GM23248 (cell line): ENCODE results near the gene UNC5A. TPM values are rescaled to one million over a fixed set of nuclear protein-coding genes. Genes with fewer than 3 reads are reported as not detected.

ENCODE experiments used
- DNase-seq: peaks from one replicate; pipeline ENCODE4 v3.0.0-alpha.2; 2015
- H2AFZ ChIP-seq: fragments of 200-600 bp; sonication (generic); 2 replicates; pipeline ENCODE4 v1.6.1; 2016; ENCODE audit warnings: antibody characterized with exemption
- H3F3A ChIP-seq: fragments of 200-600 bp; sonication (generic); 2 replicates; pipeline ENCODE4 v1.6.1; 2016; ENCODE audit warnings: mild to moderate bottlenecking, antibody characterized with exemption, mixed run types; ENCODE audit not compliant: insufficient read depth
- H3K27ac ChIP-seq: fragments of 200-600 bp; sonication (generic); 2 replicates; pipeline ENCODE4 v1.5.1; 2016; ENCODE audit warnings: mild to moderate bottlenecking
- H3K27me3 ChIP-seq: fragments of 200-600 bp; sonication (generic); replicated peaks from 2 replicates; pipeline ENCODE4 v1.6.1; 2016; ENCODE audit warnings: mild to moderate bottlenecking; ENCODE audit not compliant: insufficient read depth
- H3K36me3 ChIP-seq: fragments of 200-600 bp; sonication (generic); 2 replicates; pipeline ENCODE4 v1.6.1; 2016; ENCODE audit warnings: low read depth, mild to moderate bottlenecking
- H3K4me1 ChIP-seq: fragments of 200-600 bp; sonication (generic); 2 replicates; pipeline ENCODE4 v1.6.1; 2016; ENCODE audit warnings: mild to moderate bottlenecking; ENCODE audit not compliant: insufficient read depth
- H3K4me2 ChIP-seq: fragments of 200-600 bp; sonication (generic); one replicate; pipeline ENCODE4 v1.6.1; 2016; ENCODE audit warnings: mild to moderate bottlenecking; ENCODE audit not compliant: unreplicated experiment
- H3K4me3 ChIP-seq: fragments of 200-600 bp; sonication (generic); 2 replicates; pipeline ENCODE4 v1.5.1; 2016; ENCODE audit warnings: mild to moderate bottlenecking
- H3K79me2 ChIP-seq: fragments of 200-600 bp; sonication (generic); 2 replicates; pipeline ENCODE4 v1.6.1; 2016; ENCODE audit warnings: mild to moderate bottlenecking; ENCODE audit not compliant: insufficient read depth
- H3K9ac ChIP-seq: fragments of 200-600 bp; sonication (generic); 2 replicates; pipeline ENCODE4 v1.6.1; 2016; ENCODE audit warnings: mild to moderate bottlenecking
- H3K9me2 ChIP-seq: fragments of 200-600 bp; sonication (generic); 2 replicates; pipeline ENCODE4 v1.6.1; 2016; ENCODE audit warnings: mixed run types, mild to moderate bottlenecking, moderate library complexity; ENCODE audit not compliant: insufficient read depth
- H3K9me3 ChIP-seq: fragments of 200-600 bp; sonication (generic); one replicate; pipeline ENCODE4 v1.6.1; 2017; ENCODE audit warnings: low read depth
- H4K20me1 ChIP-seq: fragments of 200-600 bp; sonication (generic); 2 replicates; pipeline ENCODE4 v1.6.0; 2016; ENCODE audit not compliant: insufficient read depth
- EZH2 ChIP-seq: fragments of 200-600 bp; sonication (generic); IDR thresholded peaks from 2 replicates; pipeline ENCODE4 v1.6.1; 2018; ENCODE audit warnings: antibody characterized with exemption, mild to moderate bottlenecking; ENCODE audit not compliant: insufficient read depth, poor library complexity, severe bottlenecking
- EZH2phosphoT487 ChIP-seq: fragments of 200-600 bp; sonication (generic); IDR thresholded peaks from 2 replicates; pipeline ENCODE4 v1.6.1; 2018; ENCODE audit warnings: antibody characterized with exemption, moderate library complexity, mild to moderate bottlenecking, low read depth; ENCODE audit not compliant: insufficient read depth
- WGBS, 2 experiments: methylation state at CpG; one replicate each; pipeline ENCODE4 v1.1.6; 2015 to 2017; ENCODE audit warnings: low lambda C conversion rate in 2 of 2, low coverage in 1 of 2; ENCODE audit errors: missing lambda C conversion rate in 2 of 2; 5-methylcytosine and 5-hydroxymethylcytosine counted together
- in situ Hi-C: fragments of 300-500 bp; cut with MboI; formaldehyde crosslinking; loops from 2 replicates; pipeline ENCODE4 v1.15.0; 2020
- polyA plus RNA-seq: library from polyadenylated mRNA; unstranded; fragments of >200 nt; fragmentation: Nextera tagmentation; extraction: Ambion mirVana; gene quantifications from 2 replicates; pipeline ENCODE4 v1.2.1, GENCODE V29; 2016
- total RNA-seq: library from RNA; depleted of rRNA; stranded (reverse); fragments of >200 nt; shearing (Covaris generic); gene quantifications from 2 replicates; pipeline ENCODE4 v1.2.3, GENCODE V29; 2014; rRNA removed

Gene UNC5A
- total and polyA plus RNA-seq, 2 experiments from 2014 or later: not detected

- Histone ChIP-seq H3K27me3 (no peaks in the 10 kb centered on the region), H3F3A (no peaks in the 10 kb centered on the region; the same call in 1 of the 2 replicates), H3K9me3 (no peaks in the 10 kb centered on the region), H3K27ac (no peak overlapping the region), H3K4me3 (no peak overlapping the region), H3K9me2 (no peaks in the 10 kb centered on the region), H4K20me1 (no peaks in the 10 kb centered on the region), H3K4me1 (no peaks in the 10 kb centered on the region), H3K36me3 (peaks cover 3% of the 10 kb centered on the region; the same call in 1 of the 2 replicates), H3K4me2 (no peak overlapping the region), H3K79me2 (peaks cover 15% of the 10 kb centered on the region; the same call in 1 of the 2 replicates), H2AFZ (no peak overlapping the region), H3K9ac (no peak overlapping the region)
- 67 to 78% methylated on average over 3 of the region's 3 CpGs for WGBS, 2 experiments
- DNase-seq: no peak
- in situ Hi-C loops: no loop called here
- no peak for TF ChIP-seq EZH2phosphoT487
- no peak for TF ChIP-seq EZH2
Observed at GRCh38 chr5:176927562-176927961, 117.2 kb downstream of the UNC5A start.

- no peaks in the 10 kb centered on the region; the same call in 1 of the 2 replicates for H3F3A ChIP-seq
- no peak overlapping the region for H3K27ac ChIP-seq
- H3K9me3 ChIP-seq: no peaks in the 10 kb centered on the region
- TF ChIP-seq EZH2phosphoT487: no peak
- no peak for TF ChIP-seq EZH2
- no peak overlapping the region for H2AFZ ChIP-seq
- 85 to 86% methylated on average over 1 of the region's 1 CpG for WGBS, 2 experiments
- no peaks in the 10 kb centered on the region for H3K4me1 ChIP-seq
- peaks cover 3% of the 10 kb centered on the region; the same call in 1 of the 2 replicates for H3K36me3 ChIP-seq
- H3K79me2 ChIP-seq: peaks cover 15% of the 10 kb centered on the region; the same call in 1 of the 2 replicates
- in situ Hi-C loops: no loop called here
- H3K27me3 ChIP-seq: no peaks in the 10 kb centered on the region
- no peaks in the 10 kb centered on the region for H4K20me1 ChIP-seq
- H3K4me3 ChIP-seq: no peak overlapping the region
- no peaks in the 10 kb centered on the region for H3K9me2 ChIP-seq
- H3K4me2 ChIP-seq: no peak overlapping the region
- DNase-seq: no peak
- no peak overlapping the region for H3K9ac ChIP-seq
Observed at GRCh38 chr5:176929654-176930053, 119.3 kb downstream of the UNC5A start.

Other genes with a start within 250 kb of the UNC5A start
- 4.3 and 4.8 TPM in 2 replicates for gene GPRIN1, start 200.4 kb upstream of the UNC5A start, total RNA-seq
- 1.2 and 1.3 TPM in 2 replicates for gene GPRIN1, start 200.4 kb upstream of the UNC5A start, polyA plus RNA-seq
- gene SNCB, start 180.0 kb upstream of the UNC5A start, total RNA-seq: not detected in 2 replicates
- not detected in 2 replicates for gene SNCB, start 180.0 kb upstream of the UNC5A start, polyA plus RNA-seq
- gene EIF4E1B, start 179.9 kb upstream of the UNC5A start, total RNA-seq: not detected in 2 replicates
- not detected in 2 replicates for gene EIF4E1B, start 179.9 kb upstream of the UNC5A start, polyA plus RNA-seq
- gene TSPAN17, start 163.1 kb upstream of the UNC5A start, total RNA-seq: 41.2 and 42.2 TPM in 2 replicates
- gene TSPAN17, start 163.1 kb upstream of the UNC5A start, polyA plus RNA-seq: 29.9 and 30.0 TPM in 2 replicates
- gene HK3, start 88.8 kb downstream of the UNC5A start, total RNA-seq: not detected in 2 replicates
- gene HK3, start 88.8 kb downstream of the UNC5A start, polyA plus RNA-seq: not detected in 2 replicates
- gene UIMC1, start 196.2 kb downstream of the UNC5A start, total RNA-seq: 13.9 and 27.6 TPM in 2 replicates
- gene UIMC1, start 196.2 kb downstream of the UNC5A start, polyA plus RNA-seq: 17.5 and 18.4 TPM in 2 replicates
- gene ZNF346, start 212.1 kb downstream of the UNC5A start, total RNA-seq: 9.9 and 13.5 TPM in 2 replicates
- 11.6 and 14.8 TPM in 2 replicates for gene ZNF346, start 212.1 kb downstream of the UNC5A start, polyA plus RNA-seq